DMS153 treated with DMSO at 0.1 percent for 48 hours (cell line): ENCODE measurements around the gene S1PR4.
"Not testable (repeated sequence)": the region's sequence is repeated elsewhere in the genome, so short reads cannot be mapped to it uniquely, and the experiment has no call there.

ENCODE experiments used
- DNase-seq: peaks from one replicate; lab custom pipeline; 2025; ENCODE audit not compliant: unreplicated experiment; lab: John Stamatoyannopoulos, UW

Gene S1PR4

GRCh38 chr19:3192684-3193083 is 14.1 kb downstream of the S1PR4 start:
- DNase-seq, result no peak

DNA sequence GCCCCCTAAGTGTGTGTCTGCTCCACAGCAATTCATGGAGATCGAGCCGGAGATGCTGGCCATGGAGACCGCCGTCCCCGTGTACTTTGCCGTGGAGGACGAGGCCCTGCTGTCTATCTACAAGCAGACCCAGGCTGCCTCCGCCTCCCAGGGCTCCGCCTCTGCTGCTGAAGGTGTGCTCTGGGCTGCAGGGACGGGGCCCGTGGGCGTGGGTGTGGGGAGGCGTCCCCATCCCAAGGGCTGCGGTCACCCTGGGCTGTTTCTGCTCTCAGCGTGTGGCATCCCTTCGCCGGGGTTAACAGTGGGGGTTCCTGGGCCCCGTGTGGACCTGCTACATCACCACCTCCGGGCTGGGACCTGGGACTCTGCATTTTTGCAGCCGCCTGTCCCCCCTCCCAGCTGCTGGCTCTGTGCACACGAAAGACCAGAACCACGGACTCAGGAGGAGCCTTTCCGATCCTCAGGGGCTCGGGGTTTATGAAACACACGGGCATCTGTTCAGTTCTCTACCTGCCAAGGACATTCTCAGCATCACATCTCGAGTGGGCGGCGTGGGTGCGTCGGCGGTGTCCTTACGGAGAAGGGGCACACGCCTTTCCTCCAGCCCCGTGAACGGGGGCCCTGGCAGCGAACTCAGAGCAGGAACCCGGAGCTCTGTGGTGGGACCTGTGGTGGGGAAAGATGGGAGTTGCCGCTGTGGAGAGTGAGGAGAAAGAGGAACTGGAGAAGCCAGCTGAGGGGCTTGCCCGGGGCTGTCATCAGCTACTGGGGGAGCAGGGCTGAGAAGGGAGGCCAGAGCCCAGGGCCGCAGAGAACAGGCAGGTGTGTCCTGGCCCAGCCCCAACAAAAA is 14.9 kb downstream of the S1PR4 start:
- no peak for DNase-seq

GRCh38 chr19:3194106-3195087 is 15.8 kb downstream of the S1PR4 start:
- no peak for DNase-seq

- DNase-seq, result no peak
Observed at GRCh38 chr19:3196064-3196932, 17.7 kb downstream of the S1PR4 start.

DNA sequence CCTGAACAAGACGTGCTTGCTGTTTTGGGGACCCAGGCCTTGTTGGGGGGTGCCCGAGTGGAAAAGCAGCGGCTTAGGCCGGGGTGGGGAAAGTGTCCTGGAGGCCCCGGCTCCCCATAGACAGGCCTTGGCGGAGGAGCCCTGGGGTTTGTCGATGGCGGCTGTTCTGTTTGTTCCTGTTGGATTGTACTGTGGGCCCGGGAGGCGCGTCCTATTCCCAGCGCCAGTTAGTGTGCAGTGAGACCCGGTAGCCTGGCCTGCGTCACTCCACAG is 18.3 kb downstream of the S1PR4 start:
- no peak for DNase-seq

DNA sequence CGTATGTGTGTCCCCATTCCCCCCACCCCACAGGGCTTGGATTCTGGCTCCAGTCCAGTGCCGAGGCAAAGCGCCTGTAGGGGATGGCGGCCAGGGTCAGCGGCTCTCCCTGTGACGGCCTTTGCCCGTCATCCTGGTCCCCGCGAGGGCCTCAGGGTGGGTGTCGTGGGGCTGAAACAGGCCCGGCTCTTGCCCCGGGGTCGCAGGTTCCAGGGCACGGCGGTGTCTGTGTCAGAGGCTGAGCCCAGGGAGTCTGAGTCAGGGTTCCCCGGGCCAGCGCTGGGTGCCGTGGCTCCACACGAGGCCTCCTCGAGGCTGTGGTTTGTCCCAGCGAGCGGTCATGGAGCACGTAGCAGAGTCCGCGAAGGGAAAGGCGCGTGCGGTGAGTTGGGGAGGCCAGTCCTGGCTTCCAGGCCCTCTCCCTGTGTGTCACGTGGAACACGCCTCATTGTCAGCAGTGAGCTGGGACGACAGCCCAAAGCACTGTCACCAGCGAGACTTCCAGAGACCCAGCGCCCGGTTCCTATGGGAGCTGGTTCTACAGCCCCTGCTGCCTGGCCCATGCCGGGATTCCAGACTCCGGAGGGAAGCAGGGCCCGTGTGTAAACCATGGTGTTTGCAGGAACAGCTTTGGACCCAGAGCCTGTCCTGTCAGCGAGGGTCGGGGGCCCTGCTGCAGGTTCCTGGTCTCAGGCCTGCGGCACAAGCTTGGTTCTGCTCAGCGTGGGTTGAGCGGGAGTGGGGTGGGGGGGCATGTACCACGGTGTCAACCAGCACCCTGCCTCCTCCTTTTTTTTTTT is 20.5 kb downstream of the S1PR4 start:
- no peak for DNase-seq

DNA sequence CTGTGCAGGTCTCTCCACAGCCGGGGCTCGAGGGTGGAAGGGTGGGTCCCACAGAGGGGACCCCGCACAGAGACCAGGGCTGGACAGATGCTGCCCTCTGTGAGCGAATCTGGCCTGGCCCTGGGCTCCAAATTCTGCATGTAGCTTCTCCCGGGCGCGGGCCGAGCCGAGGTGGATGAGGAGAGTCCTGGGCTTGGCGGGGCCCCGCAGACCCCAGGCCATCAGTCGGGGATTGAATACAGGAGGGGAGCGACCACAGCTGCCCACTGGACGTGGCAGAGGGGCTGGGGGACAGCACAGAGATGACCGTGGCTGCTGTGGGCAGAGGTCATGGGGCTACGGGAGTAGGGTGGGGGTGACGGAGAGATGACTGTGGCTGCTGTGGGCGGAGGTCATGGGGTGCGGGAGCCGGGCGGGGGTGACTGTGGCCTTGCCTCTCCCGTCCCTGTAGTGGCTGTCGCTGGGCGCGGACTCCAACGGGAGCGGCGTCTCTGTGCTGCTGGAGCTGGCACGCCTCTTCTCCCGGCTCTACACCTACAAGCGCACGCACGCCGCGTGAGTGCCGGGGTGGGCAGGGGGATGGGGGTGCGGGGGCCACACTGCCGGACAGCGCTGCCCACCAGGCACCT is 22.6 kb downstream of the S1PR4 start:
- no peak for DNase-seq

DNA sequence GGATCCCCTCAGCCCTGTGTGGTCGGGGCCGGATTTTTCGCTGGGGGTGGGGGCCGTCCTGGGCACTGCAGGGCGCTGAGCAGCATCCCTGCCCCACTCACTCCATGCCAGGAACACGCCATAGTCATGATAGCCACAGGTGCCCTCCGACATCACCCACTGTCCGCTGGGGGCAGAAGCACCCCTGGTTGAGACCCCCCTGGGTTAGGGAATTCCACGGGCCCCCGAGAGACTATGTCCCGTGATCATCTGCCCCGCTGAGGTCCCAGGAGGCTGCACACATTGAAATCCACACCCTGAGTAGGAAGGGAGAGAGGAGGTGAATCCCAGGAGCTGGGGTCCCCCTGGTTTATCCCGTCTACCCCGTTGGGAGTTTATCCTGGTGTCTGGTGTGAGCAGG is 23.3 kb downstream of the S1PR4 start:
- DNase-seq, result no peak

DNA sequence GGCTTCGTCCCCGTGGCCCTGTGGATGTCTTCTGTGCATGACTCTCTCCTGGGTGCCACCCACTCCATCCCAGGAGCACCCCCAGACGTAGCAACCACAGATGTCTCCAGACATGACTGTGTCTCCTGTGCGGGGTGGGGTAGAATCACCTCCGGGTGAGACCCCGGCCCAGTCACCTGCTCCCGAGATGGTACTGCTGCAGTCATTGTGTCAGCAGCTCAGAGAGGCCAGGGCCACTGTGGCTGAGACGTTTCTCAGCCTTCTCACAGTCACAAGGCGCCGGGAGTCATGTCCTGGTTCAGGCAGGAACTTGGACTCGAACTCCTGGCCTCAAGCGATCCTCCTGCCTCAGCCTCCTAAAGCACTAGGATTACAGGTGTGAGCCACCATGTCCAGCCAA is 23.8 kb downstream of the S1PR4 start:
- DNase-seq, result no peak

DNA sequence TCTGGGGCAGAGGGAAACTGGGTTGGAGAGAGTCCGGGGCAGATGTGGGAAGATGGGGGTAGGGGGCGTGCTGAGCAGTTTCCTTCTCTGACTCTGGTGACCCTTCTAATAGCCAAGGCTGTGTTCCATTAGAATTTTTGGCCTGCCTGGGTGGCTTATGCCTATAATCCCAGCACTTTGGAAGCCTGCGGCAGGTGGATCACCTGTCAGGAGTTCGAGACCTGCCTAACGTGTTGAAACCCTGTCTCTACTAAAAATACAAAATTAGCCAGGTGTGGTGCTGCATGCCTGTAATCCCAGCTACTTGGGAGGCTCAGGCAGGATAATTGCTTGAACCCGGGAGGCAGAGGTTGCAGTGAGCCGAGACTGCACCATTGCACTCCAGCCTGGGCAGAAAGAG is 24.3 kb downstream of the S1PR4 start:
- not testable (repeated sequence) for DNase-seq

DNA sequence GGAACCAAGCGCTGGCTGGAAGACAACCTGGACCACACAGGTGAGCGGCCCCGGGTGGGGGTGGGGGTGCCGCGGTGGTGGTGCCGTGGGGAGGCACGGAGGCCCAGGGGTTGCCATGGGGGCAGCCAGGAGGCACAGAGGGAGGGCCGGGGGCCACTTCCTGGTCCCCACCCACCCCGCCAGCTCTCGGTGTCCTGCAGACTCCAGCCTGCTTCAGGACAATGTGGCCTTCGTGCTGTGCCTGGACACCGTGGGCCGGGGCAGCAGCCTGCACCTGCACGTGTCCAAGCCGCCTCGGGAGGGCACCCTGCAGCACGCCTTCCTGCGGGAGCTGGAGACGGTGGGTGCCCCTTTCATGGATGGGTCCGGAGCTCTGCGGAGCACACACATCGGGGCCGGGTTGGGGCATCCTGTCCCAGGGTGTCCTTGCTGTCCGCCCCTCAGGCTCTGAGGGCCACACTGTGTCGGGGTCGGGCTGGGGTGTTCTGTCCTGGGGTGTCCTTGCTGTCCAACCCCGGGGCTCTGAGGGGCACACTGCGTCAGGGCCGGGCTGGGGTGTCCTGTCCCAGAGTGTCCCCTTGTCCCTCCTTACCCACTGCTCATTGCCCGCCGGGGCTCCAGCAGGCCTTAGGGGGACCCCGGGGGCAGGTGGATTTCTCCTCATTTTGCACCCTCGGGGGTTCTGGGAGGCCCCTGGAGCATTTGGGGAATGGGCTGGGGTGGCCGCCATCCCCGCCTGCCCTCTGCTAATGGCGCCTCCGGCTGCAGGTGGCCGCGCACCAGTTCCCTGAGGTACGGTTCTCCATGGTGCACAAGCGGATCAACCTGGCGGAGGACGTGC is 25.5 kb downstream of the S1PR4 start:
- no peak for DNase-seq

- DNase-seq, result no peak
Observed at GRCh38 chr19:3204646-3205275, 26.2 kb downstream of the S1PR4 start.

- no peak for DNase-seq
Observed at GRCh38 chr19:3206216-3206953, 27.8 kb downstream of the S1PR4 start.

- no peak for DNase-seq
Observed at GRCh38 chr19:3207461-3208242, 29.1 kb downstream of the S1PR4 start.

DNA sequence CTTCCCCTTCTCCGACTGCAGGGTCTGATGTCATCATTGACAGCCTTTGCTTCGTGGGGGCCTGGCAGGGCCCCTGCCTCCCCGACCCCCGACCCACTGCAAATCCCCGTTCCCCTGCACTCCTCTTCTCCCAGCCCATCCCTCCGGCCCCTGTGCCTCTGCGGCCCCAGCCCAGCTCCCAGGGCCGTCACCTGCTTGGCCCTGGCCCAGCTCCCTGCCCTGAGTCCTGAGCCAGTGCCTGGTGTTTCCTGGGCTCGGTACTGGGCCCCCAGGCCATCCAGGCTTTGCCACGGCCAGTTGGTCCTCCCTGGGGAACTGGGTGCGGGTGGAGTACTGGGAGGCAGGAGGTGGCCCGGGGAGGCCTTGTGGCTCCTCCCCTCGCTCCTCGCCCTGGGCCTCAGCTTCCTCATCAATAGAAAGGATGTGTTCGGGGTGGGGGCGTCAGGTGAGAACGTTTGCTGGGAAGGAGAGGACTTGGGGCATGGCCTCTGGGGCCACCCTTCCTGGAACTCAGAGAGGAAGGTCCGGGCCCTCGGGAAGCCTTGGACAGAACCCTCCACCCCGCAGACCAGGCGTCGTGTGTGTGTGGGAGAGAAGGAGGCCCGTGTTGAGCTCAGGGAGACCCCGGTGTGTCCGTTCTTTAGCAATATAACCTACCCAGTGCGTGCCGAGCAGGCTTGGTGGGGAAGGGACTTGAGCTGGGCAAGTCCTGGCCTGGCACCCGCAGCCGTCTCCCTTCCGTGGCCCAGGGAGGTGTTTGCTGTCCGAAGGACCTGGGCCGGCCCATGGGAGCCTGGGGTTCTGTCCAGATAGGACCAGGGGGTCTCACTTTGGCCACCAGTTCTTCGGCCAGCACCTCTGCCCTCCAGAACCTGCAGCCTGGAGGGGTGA is 30.0 kb downstream of the S1PR4 start:
- DNase-seq, result no peak

GRCh38 chr19:3210347-3211017 is 31.9 kb downstream of the S1PR4 start:
- no peak for DNase-seq
